NT2/D1 (cell line): ENCODE data around the gene PRSS57.
A peak's percentile ranks its signal among the peaks of the same experiment; 100 is the strongest.

ENCODE experiments used
- DNase-seq: peaks from one replicate; pipeline ENCODE4 v3.0.0-alpha.2; 2011; ENCODE audit warnings: low read depth, low spot score
- H3K27me3 ChIP-seq: 2 replicates; pipeline ENCODE4 v1.6.0; 2011; ENCODE audit warnings: mild to moderate bottlenecking; ENCODE audit not compliant: insufficient read length, insufficient read depth
- H3K36me3 ChIP-seq: 2 replicates; pipeline ENCODE4 v1.6.1; 2011; ENCODE audit warnings: mild to moderate bottlenecking, low read length, mixed read lengths; ENCODE audit not compliant: insufficient read depth, insufficient read length
- H3K4me1 ChIP-seq: 2 replicates; pipeline ENCODE4 v1.5.1; 2011; ENCODE audit not compliant: insufficient read depth, insufficient read length
- H3K4me3 ChIP-seq: 2 replicates; pipeline ENCODE4 v1.5.1; 2011; ENCODE audit warnings: low read depth; ENCODE audit not compliant: insufficient read length
- H3K9ac ChIP-seq: 2 replicates; pipeline ENCODE4 v1.6.0; 2011; ENCODE audit warnings: low read depth; ENCODE audit not compliant: insufficient read length
- H3K9me3 ChIP-seq: 2 replicates; pipeline ENCODE4 v1.5.1; 2011; ENCODE audit warnings: mild to moderate bottlenecking, low read length; ENCODE audit not compliant: insufficient read depth
- SUZ12 ChIP-seq: IDR thresholded peaks from 2 replicates; pipeline ENCODE4 v1.6.1; 2011; ENCODE audit not compliant: insufficient read length, insufficient read depth; ENCODE audit errors: extremely low read depth
- YY1 ChIP-seq: IDR thresholded peaks from 2 replicates; pipeline ENCODE4 v1.6.1; 2011; ENCODE audit not compliant: insufficient read length, insufficient read depth
- ZNF274 ChIP-seq: IDR thresholded peaks from 2 replicates; pipeline ENCODE4 v1.6.1; 2011; ENCODE audit warnings: mild to moderate bottlenecking, low read depth, low read length

Gene PRSS57

GRCh38 chr19:642767-643727, 52.2 kb downstream of the PRSS57 start:
- Histone ChIP-seq H3K9ac (no peak overlapping the region), H3K36me3 (peaks cover 60% of the 10 kb centered on the region), H3K27me3 (peaks cover 12% of the 10 kb centered on the region), H3K4me1 (peaks cover 12% of the 10 kb centered on the region), H3K9me3 (no peaks in the 10 kb centered on the region), H3K4me3 (no peak overlapping the region)
- DNase-seq, result no peak
- TF ChIP-seq YY1 (no peak), SUZ12 (no peak), ZNF274 (no peak)

GRCh38 chr19:641702-642101, 53.5 kb downstream of the PRSS57 start:
- no peak for DNase-seq
- Histone ChIP-seq H3K4me1 (peaks cover 12% of the 10 kb centered on the region), H3K27me3 (peaks cover 12% of the 10 kb centered on the region), H3K4me3 (no peak overlapping the region), H3K9ac (no peak overlapping the region), H3K36me3 (peaks cover 47% of the 10 kb centered on the region), H3K9me3 (no peaks in the 10 kb centered on the region)
- TF ChIP-seq SUZ12 (no peak), ZNF274 (no peak), YY1 (no peak)

- no peak for DNase-seq
- H3K4me1 ChIP-seq, result peaks cover 11% of the 10 kb centered on the region
- TF ChIP-seq ZNF274 (no peak), SUZ12 (no peak), YY1 (no peak)
- peak overlapping the region; percentile 3 for H3K9ac ChIP-seq
- peaks cover 12% of the 10 kb centered on the region for H3K27me3 ChIP-seq
- H3K36me3 ChIP-seq, result peaks cover 38% of the 10 kb centered on the region
- H3K9me3 ChIP-seq, result no peaks in the 10 kb centered on the region
- no peak overlapping the region for H3K4me3 ChIP-seq
Measured at GRCh38 chr19:640606-641189, 54.6 kb downstream of the PRSS57 start.

DNA sequence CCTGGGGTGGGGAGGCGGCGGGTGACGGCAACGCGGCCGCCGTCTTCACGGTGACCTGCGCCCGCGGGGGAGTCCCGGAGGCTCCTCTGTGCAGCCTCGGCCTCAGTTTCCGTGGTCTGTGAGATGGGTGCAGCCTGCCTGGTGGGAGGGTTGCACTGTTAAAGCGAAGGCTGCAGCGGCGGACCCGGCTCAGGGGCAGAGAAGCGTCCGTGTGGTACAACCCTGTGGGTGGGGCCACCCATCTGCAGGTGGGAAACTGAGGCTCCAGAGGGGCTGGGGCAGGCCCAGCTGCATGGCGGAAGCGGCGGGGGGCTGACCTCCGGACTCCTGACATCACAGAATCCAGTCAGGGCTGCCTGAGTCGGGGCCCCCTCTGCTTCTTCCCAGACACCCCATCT, 55.1 kb downstream of the PRSS57 start:
- H3K9me3 ChIP-seq, result no peaks in the 10 kb centered on the region
- H3K36me3 ChIP-seq, result peaks cover 33% of the 10 kb centered on the region
- H3K4me1 ChIP-seq, result peaks cover 11% of the 10 kb centered on the region
- DNase-seq, result no peak
- H3K4me3 ChIP-seq, result peak overlapping the region; percentile 28
- peaks cover 12% of the 10 kb centered on the region for H3K27me3 ChIP-seq
- TF ChIP-seq ZNF274, result no peak
- no peak for TF ChIP-seq YY1
- TF ChIP-seq SUZ12, result no peak
- no peak overlapping the region for H3K9ac ChIP-seq

DNA sequence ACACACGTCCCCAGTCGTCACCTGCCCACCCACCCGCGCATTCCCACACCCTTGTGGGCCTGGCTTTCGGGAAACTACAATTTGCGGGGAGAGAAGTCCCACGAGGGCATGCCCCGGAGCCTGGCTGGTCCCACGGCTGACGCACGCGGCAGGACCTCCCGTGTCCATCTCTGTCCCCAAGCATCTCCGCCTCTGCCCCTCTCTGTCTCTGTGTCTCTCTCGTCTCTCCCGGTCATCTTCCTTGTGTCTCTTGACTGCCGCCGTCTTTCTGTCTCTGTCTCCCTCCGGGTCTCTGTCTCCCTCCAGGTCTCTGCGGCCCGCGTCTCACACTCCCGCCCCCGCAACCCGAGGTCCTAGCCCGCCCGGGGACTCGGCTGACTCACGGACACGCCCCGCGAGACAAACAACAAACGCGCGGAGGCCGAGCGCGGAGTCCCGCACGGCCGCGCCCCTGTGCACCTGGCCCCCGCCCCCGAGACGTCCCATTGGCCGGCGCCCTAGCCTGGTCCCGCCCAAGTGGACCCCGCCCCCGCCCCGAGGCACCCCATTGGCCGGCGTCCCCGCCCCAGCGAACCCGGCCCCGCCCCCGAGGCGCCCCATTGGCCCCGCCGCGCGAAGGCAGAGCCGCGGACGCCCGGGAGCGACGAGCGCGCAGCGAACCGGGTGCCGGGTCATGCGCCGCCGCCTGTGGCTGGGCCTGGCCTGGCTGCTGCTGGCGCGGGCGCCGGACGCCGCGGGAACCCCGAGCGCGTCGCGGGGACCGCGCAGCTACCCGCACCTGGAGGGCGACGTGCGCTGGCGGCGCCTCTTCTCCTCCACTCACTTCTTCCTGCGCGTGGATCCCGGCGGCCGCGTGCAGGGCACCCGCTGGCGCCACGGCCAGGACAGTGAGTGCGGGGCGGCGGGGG, 55.7 kb downstream of the PRSS57 start, which contains the start of gene FGF22:
Gene FGF22 (plus strand): TSS at position 627 of the 908 bp plus-strand sequence. CDS start 47 bp downstream, at position 674.
- Histone ChIP-seq H3K36me3 (peaks cover 27% of the 10 kb centered on the region), H3K27me3 (peaks cover 12% of the 10 kb centered on the region), H3K4me3 (peak within 1 kb of the TSS; percentile 47), H3K9me3 (no peaks in the 10 kb centered on the region), H3K9ac (peak within 1 kb of the TSS; percentile 61), H3K4me1 (peaks cover 11% of the 10 kb centered on the region)
- no peak for TF ChIP-seq ZNF274
- no peak for TF ChIP-seq SUZ12
- TF ChIP-seq YY1, result no peak
- DNase-seq, result peak; percentile 74

DNA sequence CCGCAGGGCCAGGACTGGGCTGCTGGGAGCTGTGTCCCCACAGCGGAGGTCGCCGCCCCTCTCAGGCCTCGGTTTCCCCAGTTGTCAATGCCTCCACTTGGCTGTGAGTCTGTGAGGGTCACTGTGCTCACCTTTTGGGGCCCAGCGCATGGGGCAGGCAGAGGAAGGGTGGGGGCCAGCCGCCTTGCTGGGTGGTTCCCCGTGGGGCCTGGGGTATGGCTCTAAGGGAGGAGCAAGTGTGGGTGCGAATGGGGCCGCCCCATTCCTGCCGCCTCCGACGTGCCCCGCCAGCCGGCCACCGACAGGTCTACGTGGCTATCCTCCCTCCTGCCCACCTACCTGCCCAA, 56.4 kb downstream of the PRSS57 start:
- no peaks in the 10 kb centered on the region for H3K9me3 ChIP-seq
- no peak for DNase-seq
- no peak for TF ChIP-seq ZNF274
- no peak for TF ChIP-seq SUZ12
- no peak for TF ChIP-seq YY1
- peaks cover 20% of the 10 kb centered on the region for H3K36me3 ChIP-seq
- peak overlapping the region; percentile 56 for H3K9ac ChIP-seq
- peaks cover 11% of the 10 kb centered on the region for H3K4me1 ChIP-seq
- peaks cover 12% of the 10 kb centered on the region for H3K27me3 ChIP-seq
- peak overlapping the region; percentile 47 for H3K4me3 ChIP-seq
